NB4 (cell line): Measurements from ENCODE around the gene INS.

Experiments used
- DNase-seq: peaks from one replicate; pipeline ENCODE4 v3.0.0; 2010; ENCODE audit warnings: low read depth
- H3K4me3 ChIP-seq: one replicate; pipeline ENCODE4 v1.5.1; 2011; ENCODE audit warnings: mild to moderate bottlenecking, low read depth, low read length, moderate library complexity
- MYC ChIP-seq: IDR thresholded peaks from 2 replicates; pipeline ENCODE4 v1.6.1; 2011; ENCODE audit warnings: low read depth, low read length
- POLR2A ChIP-seq: IDR thresholded peaks from 2 replicates; pipeline ENCODE4 v1.6.1; 2011; ENCODE audit warnings: mild to moderate bottlenecking; ENCODE audit not compliant: insufficient read length; ENCODE audit errors: extremely low read depth
- TF ChIP-seq, protein P1 (sequence below): IDR thresholded peaks from one replicate; pipeline ENCODE4 v1.5.1; 2012; ENCODE audit warnings: low read depth, low read length
- TF ChIP-seq, protein P2 (sequence below): IDR thresholded peaks from 2 replicates; pipeline ENCODE4 v1.6.1; 2011; ENCODE audit warnings: low read depth, low read length

INS gene

DNA sequence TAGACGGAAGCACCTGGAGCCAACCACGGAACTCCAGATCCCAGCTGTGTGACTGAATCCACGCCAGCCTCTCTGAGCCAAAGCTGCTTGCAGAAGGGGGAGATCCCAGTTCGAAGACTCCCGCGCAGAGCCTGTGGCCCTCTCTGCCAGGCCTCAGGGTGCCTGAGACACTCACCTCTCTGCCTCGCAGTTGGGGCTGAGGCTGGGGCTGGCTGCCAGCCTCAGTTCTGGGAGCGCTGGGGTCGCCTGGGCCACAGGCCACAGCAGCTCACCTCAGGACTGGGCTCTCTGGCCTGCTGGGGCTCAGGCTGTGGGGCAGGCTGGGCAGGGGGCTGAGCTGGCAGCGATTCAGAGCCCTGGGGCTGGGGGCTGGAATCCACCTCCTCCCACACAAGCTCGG, 13.6 kb downstream of the INS start:
- TF ChIP-seq POLR2A: no peak
- TF ChIP-seq MYC: no peak
- TF ChIP-seq, protein P1, sequence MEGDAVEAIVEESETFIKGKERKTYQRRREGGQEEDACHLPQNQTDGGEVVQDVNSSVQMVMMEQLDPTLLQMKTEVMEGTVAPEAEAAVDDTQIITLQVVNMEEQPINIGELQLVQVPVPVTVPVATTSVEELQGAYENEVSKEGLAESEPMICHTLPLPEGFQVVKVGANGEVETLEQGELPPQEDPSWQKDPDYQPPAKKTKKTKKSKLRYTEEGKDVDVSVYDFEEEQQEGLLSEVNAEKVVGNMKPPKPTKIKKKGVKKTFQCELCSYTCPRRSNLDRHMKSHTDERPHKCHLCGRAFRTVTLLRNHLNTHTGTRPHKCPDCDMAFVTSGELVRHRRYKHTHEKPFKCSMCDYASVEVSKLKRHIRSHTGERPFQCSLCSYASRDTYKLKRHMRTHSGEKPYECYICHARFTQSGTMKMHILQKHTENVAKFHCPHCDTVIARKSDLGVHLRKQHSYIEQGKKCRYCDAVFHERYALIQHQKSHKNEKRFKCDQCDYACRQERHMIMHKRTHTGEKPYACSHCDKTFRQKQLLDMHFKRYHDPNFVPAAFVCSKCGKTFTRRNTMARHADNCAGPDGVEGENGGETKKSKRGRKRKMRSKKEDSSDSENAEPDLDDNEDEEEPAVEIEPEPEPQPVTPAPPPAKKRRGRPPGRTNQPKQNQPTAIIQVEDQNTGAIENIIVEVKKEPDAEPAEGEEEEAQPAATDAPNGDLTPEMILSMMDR: no peak
- TF ChIP-seq, protein P2, sequence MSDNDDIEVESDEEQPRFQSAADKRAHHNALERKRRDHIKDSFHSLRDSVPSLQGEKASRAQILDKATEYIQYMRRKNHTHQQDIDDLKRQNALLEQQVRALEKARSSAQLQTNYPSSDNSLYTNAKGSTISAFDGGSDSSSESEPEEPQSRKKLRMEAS: no peak
- H3K4me3 ChIP-seq: no peak overlapping the region
- no peak for DNase-seq

DNA sequence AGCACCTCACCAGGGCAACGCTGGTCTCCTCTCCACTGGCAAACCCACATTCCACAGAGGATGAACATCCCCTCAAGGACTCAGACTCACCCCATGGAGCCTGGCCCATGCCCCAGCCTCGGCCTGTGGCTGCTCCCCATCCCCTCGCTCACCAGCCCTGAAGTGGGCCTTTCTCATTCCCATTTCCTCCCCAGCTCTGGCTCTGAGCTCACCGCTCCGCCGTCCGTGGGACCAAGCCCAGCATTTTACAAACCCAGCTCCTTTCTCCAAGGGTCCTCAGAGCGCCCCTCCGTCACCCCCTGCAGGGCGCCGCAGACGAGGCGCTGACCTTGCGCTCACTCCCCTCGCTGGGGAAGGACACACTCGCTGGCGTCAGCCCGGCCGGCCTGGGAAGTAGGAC, 15.0 kb downstream of the INS start:
- no peak overlapping the region for H3K4me3 ChIP-seq
- no peak for DNase-seq
- no peak for TF ChIP-seq POLR2A
- TF ChIP-seq, protein P2: no peak
- no peak for TF ChIP-seq MYC
- TF ChIP-seq, protein P1: no peak

DNA sequence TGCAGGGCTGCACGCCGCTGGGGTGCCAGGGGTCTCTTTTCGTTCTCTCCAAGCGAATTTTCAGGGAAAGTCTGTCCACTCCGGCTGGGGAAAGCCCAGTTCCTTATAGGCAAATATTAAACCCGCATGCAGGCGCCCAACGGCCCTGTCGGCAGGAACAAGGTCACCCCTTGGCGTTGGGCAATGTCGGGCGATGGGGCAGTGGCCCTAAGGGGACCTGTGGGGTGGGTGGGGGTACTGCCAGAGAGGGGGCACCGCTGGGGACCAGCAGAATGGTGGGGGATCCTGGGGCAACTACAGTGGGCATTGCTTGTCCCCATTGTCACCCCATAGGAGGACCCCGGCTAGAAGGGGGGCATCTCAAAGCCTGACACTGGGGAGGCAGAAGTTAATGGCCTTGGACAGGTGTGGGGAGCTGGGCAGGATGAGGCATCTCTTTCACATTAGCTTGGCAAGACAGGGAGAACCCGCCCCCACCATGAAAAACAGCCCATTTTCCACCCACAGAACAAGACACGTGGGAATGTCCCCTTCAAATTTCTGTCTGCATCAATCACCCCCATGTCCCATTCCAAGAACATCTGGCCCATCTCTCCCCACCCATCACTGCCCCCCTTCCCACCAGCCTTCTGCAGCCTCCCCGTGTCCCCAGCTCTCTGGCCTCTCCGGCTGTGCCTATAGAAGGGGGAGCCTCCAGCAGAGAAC, 16.3 kb downstream of the INS start:
- no peak overlapping the region for H3K4me3 ChIP-seq
- TF ChIP-seq MYC: no peak
- no peak for TF ChIP-seq POLR2A
- TF ChIP-seq, protein P2: no peak
- TF ChIP-seq, protein P1: no peak
- no peak for DNase-seq

DNA sequence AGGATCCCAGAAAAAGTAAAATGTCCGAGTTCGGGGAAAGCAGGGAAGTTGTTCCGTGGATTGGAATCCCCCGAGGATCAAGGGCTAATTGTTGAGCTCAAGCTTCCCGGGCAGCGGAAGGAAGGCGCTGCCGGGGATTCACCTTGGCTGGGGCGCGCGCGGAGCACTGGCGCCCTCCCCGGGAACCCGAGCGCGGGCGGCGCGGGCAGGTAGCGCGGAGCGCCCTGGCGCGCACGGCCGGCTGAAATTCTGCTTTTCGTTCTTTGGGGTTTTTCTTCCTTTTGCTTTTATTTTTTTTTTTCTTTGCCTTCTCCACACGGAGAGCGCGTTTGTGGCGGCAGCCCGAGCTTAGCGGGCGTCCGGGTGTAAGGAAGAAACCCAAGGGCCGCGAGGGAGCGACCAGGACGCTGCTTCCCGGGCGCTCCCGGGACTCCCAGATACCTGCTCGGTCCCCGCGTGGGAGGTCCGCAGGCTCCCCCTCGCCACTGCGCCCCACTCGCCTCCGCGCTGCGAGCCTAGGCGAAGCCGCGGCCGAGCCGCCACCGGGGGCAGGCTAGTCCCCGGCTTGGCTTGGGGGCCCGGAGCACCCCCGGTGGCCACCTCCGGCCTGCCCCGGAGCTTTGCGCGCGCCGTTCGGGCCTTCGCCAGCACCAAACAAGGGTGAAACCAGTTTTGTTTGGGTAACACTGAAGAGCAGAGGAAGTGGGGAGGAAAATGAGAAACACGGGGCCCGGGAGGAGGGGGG, 17.0 kb downstream of the INS start:
- no peak overlapping the region for H3K4me3 ChIP-seq
- no peak for TF ChIP-seq POLR2A
- no peak for TF ChIP-seq MYC
- TF ChIP-seq, protein P2: no peak
- TF ChIP-seq, protein P1: no peak
- DNase-seq: no peak

DNA sequence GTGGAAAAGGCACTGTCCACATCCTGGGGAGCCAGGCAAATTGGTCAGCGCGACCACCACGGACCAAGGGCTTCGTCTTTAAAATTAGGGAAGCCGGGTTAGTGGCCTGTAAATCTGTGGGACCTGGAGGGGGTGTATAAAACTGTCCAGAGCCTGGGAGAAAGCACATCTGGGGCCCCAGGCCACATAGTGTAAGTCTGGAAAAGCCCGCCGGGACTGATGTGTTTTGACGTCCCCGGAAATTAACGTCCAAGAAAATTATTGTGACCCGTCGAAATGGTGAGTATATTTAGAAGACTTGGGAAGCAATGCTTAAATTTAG, 17.6 kb downstream of the INS start:
- no peak for DNase-seq
- no peak overlapping the region for H3K4me3 ChIP-seq
- no peak for TF ChIP-seq MYC
- no peak for TF ChIP-seq POLR2A
- TF ChIP-seq, protein P2: no peak
- TF ChIP-seq, protein P1: no peak
